GM10266 (cell line): Measurements from ENCODE around the gene MTMR8.

Experiments used
- DNase-seq: peaks from one replicate; pipeline ENCODE4 v3.0.0; 2012; ENCODE audit errors: extremely low spot score
- TF ChIP-seq, protein P1 (sequence below): IDR thresholded peaks from 2 replicates; pipeline ENCODE4 v1.5.1; 2012; ENCODE audit warnings: mild to moderate bottlenecking, low read depth; ENCODE audit not compliant: control insufficient read depth, insufficient read depth; ENCODE audit errors: missing control alignments

Gene MTMR8

DNA sequence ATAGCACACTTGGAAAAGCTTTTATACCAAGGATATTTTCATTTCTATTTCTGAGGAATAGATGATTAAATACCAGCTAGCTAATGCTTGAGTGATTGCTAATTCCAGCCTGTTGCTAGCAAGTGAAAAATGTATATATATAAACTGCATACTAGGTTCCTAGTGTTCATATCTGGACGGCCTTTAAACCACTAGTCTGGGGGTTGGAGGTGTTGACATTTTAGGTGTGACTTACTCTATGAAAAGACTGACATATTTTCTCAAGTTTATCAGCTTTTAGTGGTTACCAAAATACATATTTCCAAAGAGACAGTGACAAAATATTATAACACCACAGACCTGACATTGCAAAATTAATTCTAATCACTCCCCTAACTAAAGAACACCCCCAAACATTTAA is 44.7 kb downstream of the MTMR8 start:
- TF ChIP-seq, protein P1, sequence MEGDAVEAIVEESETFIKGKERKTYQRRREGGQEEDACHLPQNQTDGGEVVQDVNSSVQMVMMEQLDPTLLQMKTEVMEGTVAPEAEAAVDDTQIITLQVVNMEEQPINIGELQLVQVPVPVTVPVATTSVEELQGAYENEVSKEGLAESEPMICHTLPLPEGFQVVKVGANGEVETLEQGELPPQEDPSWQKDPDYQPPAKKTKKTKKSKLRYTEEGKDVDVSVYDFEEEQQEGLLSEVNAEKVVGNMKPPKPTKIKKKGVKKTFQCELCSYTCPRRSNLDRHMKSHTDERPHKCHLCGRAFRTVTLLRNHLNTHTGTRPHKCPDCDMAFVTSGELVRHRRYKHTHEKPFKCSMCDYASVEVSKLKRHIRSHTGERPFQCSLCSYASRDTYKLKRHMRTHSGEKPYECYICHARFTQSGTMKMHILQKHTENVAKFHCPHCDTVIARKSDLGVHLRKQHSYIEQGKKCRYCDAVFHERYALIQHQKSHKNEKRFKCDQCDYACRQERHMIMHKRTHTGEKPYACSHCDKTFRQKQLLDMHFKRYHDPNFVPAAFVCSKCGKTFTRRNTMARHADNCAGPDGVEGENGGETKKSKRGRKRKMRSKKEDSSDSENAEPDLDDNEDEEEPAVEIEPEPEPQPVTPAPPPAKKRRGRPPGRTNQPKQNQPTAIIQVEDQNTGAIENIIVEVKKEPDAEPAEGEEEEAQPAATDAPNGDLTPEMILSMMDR = no peak
- no peak for DNase-seq

DNA sequence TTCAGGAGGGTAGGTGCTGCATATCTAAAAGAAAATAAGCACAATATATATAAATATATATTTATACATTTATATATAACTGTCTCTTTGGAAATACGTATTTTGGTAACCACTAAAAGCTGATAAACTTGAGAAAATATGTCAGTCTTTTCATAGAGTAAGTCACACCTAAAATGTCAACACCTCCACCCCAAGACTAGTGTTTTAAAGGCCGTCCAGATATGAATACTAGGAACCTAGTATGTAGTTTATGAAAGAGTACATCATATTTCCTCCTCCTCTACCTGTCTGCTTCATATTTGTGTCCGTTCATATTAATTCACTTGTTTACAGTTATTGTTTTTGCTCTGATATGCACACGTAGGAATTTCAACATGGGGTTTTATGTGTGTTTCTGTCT is 45.2 kb downstream of the MTMR8 start:
- no peak for DNase-seq
- TF ChIP-seq, protein P1 = no peak

DNA sequence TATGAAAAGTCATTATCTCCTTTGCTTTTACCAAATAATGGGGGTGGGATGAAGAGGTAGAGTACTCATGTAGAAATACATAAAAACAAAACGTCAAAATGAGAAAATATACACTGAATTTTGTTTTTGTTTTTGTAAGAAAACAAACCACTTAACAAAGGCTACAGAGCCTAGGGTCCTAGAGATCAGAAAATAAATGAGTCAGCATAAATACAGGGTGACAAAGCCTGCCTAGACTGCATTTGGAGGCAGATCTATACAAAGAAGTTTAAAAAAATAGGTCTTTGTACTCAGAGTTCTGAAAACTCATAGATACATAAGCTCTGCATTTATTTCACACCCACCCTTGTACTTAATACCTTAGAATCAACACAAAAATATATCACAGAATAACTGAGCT is 52.4 kb downstream of the MTMR8 start:
- TF ChIP-seq, protein P1 = no peak
- DNase-seq = no peak

DNA sequence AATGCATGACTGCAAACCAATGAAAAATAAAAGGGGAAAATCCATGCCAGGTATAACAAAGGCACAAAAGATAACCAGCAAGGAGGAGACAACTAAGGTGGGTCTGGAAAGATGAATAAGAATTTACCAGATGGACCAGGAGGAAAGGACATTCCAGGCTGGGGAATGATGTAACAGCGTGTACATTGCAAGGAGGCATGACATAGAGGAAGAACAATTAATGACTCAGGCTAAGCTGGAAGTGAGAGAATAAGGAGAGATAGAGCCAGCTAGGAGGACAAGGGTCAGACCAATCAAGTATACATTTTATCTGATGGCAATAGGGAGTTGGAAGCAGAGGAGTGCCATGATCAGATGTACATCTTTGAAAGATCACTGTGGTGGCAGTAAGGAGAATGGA is 57.0 kb downstream of the MTMR8 start:
- no peak for DNase-seq
- TF ChIP-seq, protein P1 = no peak

DNA sequence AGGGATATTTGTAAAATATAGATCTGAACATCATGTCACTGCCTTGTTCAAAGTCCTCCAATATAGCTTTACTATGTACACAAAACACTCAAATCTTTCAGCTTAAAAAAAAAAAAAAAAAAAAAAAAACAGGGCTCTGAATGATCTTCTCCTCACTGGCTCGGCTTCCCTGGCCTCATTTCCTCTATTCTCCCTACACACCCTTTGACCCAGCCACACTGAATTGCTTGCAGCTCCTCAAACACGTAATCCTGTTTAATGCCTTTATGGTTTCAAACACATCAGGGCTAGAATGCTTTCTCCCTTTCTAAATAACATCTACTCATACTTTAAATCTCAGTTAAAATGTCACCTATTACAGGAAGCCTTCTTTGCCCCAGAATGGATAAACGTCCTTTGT is 60.8 kb downstream of the MTMR8 start:
- DNase-seq = no peak
- TF ChIP-seq, protein P1 = no peak

DNA sequence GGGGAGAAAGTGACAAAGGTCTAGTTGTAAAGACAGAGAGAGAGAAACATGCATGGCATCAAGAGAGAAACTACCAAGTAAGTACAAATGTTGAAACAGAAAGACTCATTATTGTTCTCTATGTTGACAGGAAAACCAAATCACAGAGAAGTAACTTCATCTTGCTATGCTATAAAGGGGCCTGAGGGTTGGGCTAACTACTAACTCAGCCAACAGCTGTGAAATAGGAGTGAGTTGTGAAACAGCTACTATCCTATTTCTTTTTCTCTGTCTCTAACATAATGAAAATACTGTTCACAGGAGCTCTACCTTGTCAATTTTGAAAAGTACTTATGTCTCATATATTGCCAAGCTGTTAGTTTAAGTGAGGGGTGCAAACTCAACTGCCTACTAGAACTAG is 65.0 kb downstream of the MTMR8 start:
- TF ChIP-seq, protein P1 = no peak
- DNase-seq = no peak

DNA sequence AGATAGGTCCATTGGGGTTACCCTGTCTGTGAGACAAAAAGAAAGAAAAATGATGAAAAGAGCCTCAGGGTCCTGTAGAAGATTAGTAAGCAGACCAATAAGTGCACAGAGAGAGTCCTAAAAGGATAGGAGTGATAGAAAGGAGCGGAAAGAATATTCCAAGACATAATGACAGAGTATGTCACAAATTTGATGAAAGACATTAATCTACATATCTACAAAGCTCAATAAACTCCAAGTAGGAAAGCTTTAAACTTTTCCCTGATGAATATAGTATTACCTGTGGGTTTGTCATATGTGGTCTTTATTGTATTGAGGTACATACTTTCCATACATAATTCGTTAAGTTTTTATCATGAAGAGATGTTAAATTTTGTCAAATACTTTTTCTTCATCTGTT is 73.7 kb downstream of the MTMR8 start:
- DNase-seq = no peak
- TF ChIP-seq, protein P1 = no peak

DNA sequence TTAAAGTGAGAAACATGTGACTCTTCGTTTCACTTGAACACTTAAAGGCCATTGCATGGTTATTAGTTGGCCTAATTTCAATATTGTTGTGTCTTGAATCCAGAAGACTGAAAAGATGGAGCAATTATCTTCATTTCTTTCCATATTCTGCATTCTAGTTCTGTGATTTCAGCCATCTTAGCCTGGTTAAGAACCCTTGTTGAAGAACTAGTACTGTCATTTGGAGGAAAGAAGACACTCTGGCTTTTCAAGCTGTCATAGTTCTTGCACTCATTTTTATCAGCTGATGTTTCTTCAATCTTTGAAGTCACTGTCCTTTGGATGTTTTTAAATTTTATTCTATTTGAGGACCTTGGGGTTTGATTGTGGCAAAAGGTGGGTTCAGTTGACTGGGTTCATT is 81.6 kb downstream of the MTMR8 start:
- DNase-seq = no peak
- TF ChIP-seq, protein P1 = no peak
